Stimulated activated CD8-positive, alpha-beta memory T cell treated with anti-CD3 and anti-CD28 coated beads, Interleukin-7, amount 100 ng/mL, for 1 hour (primary cell): ENCODE data around the gene ERICH6.

Experiments
- DNase-seq, 2 donors: peaks; one replicate each; pipeline ENCODE4 v3.0.0-alpha.2; 2020; ENCODE audit warnings: low read depth in 2 of 2

The ERICH6 gene

GRCh38 chr3:150613709-150614480, 89.8 kb downstream of the ERICH6 start:
- DNase-seq, result no peak

- no peak for DNase-seq
Measured at GRCh38 chr3:150613034-150613433, 90.7 kb downstream of the ERICH6 start.

DNA sequence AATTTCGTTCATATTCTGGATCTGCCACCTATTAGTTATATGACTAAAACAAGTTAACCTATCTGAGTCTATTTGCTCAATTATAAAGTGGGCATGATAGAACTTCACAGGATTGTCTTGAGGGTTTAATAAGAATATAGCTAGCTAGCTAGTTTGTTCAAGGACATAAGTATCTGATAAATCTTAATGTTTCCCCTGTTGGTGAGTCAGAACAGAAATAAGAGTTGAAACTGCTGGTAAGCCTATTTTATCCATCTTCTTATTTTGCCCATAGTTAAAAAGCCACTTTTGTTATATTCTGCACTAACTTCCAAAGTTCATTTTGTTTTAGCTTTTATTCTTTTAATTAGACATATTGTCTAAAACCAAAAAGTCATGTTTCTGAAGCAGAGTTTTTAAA, 91.2 kb downstream of the ERICH6 start:
- DNase-seq, result no peak

GRCh38 chr3:150611666-150612065, 92.1 kb downstream of the ERICH6 start:
- DNase-seq, result no peak

DNA sequence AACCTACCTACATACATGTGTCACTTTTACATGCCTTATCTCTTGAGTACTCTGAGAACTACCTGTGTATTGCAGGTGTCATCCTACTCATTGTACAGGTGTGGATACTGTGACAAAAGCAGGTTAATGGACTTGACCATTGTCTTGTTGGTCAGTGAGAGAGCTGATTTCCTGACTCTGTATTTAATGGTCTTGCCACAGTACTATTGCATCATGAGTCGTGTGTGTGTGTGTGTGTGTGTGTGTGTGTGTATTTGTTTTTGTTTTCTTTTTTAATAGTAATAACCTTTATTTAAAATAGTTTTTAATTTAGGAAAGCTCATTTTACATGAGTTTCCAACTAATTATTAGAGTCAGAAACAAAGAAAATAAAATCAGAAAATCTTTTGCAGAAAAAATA, 92.9 kb downstream of the ERICH6 start:
- DNase-seq, result no peak

DNA sequence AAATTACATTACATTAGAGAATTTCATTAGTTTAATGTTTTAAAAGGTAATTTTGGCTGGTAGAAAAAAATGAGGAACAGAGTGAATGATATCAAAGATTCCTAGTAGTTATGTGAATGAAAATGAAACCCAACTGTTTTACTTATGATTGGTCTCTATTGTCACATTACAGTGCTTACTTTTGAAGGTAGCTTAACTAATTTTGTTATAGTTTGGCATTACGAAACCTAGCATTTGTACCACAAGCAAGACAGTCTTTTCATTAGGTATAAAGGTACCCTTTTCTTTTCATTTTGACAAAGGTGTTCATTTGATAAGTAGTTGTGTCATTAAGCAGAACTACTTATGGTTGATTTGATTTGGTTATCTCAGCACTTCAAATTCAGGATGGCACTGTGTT, 93.7 kb downstream of the ERICH6 start:
- DNase-seq, result no peak
